Coronary artery (tissue), 2 donors: ENCODE measurements around the gene TNKS1BP1.
A peak's percentile ranks its signal among the peaks of the same experiment; 100 is the strongest.

Source experiments
- DNase-seq: peaks from one replicate; pipeline ENCODE4 v3.0.0-alpha.2; 2017; ENCODE audit warnings: low spot score
- H3K27ac ChIP-seq, 2 donors: fragments of 200-600 bp; sonication (generic); one replicate each; pipeline ENCODE4 v1.5.1; 2016 to 2019
- H3K4me3 ChIP-seq: fragments of 200-600 bp; sonication (generic); 2 replicates; pipeline ENCODE4 v1.5.1; 2016; ENCODE audit warnings: mild to moderate bottlenecking, moderate library complexity
- CTCF ChIP-seq: fragments of 200-600 bp; sonication (generic); IDR thresholded peaks from one replicate; pipeline ENCODE4 v1.5.1; 2019; ENCODE audit warnings: antibody characterized with exemption

The TNKS1BP1 gene

GRCh38 chr11:57276169-57276970 lies 48.4 kb downstream of the TNKS1BP1 start:
- Histone ChIP-seq H3K4me3 (no peak overlapping the region), H3K27ac (peak overlapping the region in 1 of 2 donors; percentile 62)
- TF ChIP-seq CTCF: no peak
- no peak for DNase-seq

- peak overlapping the region in 1 of 2 donors; percentile 62 for H3K27ac ChIP-seq
- TF ChIP-seq CTCF: no peak
- no peak overlapping the region for H3K4me3 ChIP-seq
- DNase-seq: no peak
These were observed 49.2 kb downstream of the TNKS1BP1 start for GRCh38 chr11:57275582-57275981.

GRCh38 chr11:57274904-57275498 lies 49.8 kb downstream of the TNKS1BP1 start:
- no peak overlapping the region for H3K4me3 ChIP-seq
- no peak for TF ChIP-seq CTCF
- DNase-seq: no peak
- peak overlapping the region in 1 of 2 donors; percentile 38 for H3K27ac ChIP-seq

- no peak for TF ChIP-seq CTCF
- Histone ChIP-seq H3K4me3 (no peak overlapping the region), H3K27ac (no peak overlapping the region)
- no peak for DNase-seq
These were observed 51.2 kb downstream of the TNKS1BP1 start for GRCh38 chr11:57273448-57274058.

GRCh38 chr11:57269571-57270021 lies 55.2 kb downstream of the TNKS1BP1 start:
- no peak for TF ChIP-seq CTCF
- DNase-seq: no peak

GRCh38 chr11:57266157-57266556 lies 58.6 kb downstream of the TNKS1BP1 start:
- no peak overlapping the region for H3K4me3 ChIP-seq
- TF ChIP-seq CTCF: no peak
- no peak overlapping the region for H3K27ac ChIP-seq
- DNase-seq: no peak

More at GRCh38 chr11:57269571-57270021, 55.2 kb downstream of the TNKS1BP1 start:
- no peak overlapping the region for H3K4me3 ChIP-seq
- peak overlapping the region in 1 of 2 donors; percentile 16 for H3K27ac ChIP-seq
